ENCODE results near the gene EXOC2.

DNA sequence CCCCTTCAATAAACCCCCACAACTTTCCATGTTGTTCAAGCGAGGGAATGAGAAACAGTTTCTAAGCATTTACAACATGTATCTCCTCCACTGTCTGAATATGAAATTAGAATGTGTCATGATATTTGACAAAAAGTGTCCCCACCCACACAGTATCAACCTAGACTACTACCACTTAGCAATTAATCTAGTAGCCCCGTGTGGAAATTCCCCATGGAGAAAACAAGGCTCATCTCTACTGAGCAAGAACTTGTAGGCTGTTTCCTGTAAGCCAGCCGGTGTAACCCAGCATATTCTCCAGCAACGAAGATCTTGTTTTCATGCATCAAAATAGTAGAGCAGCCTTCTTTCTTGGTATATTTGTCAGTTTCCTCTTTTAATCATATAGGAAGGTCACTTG is 186.4 kb downstream of the EXOC2 start:
- no peak for TF ChIP-seq POLR2AphosphoS5 (IDR thresholded peaks at IDR 0.05; ENCODE audit: low read depth, low read length)
- no peak for TF ChIP-seq POLR2A (IDR thresholded peaks at IDR 0.05; ENCODE audit: low read depth, low read length)
- TF ChIP-seq TAF1 (IDR thresholded peaks at IDR 0.05; ENCODE audit: borderline replicate concordance, low read depth, low read length) = no peak

All from GM12892 (cell line).